Measurements from ENCODE around the gene NFE2L3. TPM values are rescaled to one million over a fixed set of nuclear protein-coding genes. Genes with fewer than 3 reads are reported as not detected.
"Not testable (repeated sequence)": the region's sequence is repeated elsewhere in the genome, so short reads cannot be mapped to it uniquely, and the experiment has no call there.

NFE2L3 gene
- total RNA-seq, 1 experiment from 2014 or later = not detected

DNA sequence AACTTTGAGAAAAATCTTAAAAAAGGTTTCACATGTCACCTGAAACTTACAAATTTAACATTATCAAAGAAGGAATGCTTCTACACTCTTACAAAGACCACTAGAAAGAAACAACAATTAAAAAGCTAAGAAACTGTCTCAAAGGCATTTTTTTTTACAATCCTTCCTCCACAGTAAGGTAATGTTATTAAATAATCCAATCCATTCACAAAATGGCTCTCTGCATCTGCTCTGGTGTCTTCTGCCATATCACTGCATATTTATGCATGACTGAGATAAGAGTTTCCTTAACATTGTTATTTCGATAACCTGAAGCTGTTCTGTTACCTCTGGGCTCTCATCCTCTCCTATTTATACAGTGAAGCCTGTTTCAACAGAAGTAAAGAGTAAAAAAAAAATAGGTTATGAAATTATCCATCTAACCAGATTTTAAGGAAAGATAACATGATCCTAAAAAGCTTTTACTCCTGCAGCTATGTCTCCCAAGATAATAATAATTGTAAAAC is 40.0 kb downstream of the NFE2L3 start:
- DNase-seq = no peak
- Histone ChIP-seq H3K9me3 (replicated peaks) (peaks cover 8% of the 10 kb centered on the region; the same call in 1 of the 2 replicates), H3K36me3 (peaks cover 91% of the 10 kb centered on the region), H3K4me3 (no peak overlapping the region), H3K4me1 (peaks cover 17% of the 10 kb centered on the region), H3K27ac (no peak overlapping the region), H3K27me3 (peaks cover 7% of the 10 kb centered on the region)

DNA sequence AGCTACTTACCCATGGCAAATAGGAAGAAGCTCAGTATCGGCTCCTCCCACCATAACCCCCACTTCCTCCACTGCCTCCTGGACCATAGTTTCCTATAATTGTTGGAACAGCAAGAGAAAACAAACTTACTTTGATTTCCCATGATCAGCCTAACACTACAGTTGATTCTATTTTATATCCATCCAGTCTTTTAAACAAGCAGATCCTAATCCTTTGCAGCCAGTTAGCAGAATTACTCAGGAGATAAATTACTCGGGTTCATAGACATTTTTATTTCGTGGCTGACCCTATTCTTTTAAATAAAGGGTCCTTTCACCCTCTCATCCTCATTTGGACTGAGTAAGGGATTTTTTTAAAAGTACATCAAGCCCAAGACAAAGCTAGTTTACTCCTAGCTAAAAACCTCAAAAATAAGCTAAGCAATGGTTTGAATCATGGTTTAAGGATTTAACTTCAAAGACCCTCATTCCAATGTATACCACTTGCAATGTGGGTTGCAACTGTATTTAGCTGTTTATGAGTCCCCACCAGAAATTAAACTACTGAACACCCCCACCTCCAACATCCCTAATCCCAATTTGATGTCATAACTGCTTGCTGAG is 40.6 kb downstream of the NFE2L3 start:
- peaks cover 8% of the 10 kb centered on the region; the same call in 1 of the 2 replicates for H3K9me3 ChIP-seq (replicated peaks)
- no peak for DNase-seq
- no peak overlapping the region for H3K4me3 ChIP-seq
- peaks cover 96% of the 10 kb centered on the region for H3K36me3 ChIP-seq
- no peak overlapping the region for H3K27ac ChIP-seq
- H3K27me3 ChIP-seq = peaks cover 7% of the 10 kb centered on the region
- H3K4me1 ChIP-seq = peaks cover 15% of the 10 kb centered on the region

DNA sequence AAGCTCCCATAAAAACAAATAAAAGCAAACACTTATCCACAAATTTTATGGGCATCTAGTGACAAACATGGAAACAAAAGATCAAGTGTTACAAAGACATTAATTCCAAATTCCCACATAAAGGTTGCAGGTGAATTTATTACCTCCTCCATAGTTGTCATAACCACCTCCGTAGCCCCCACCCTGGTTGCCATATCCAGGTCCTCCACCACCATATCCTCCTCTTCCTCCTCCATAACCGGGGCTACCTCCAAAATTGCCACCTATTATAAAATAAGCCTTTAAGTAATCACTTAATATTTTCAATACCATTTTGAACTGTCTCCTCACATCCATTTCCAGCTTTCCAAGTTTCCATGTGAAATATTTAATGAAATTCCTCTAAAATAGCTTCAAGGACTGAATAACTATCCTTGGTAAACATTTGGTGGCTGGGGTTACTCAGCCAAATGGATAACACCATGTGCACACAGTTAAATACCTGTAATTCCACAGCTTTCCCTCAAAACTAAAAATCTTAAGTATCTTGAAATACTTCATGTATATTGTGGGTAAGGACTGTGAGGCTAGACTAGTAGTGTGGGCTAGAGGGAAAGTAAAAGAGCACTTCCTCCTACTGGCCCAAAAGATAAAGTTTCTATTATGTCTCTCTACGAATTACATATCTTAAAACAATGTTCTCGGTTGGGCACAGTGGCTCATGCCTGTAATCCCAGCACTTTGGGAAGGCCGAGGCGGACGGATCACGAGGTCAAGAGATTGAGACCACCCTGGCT is 41.6 kb downstream of the NFE2L3 start:
- peaks cover 100% of the 10 kb centered on the region for H3K36me3 ChIP-seq
- H3K9me3 ChIP-seq (replicated peaks) = no peaks in the 10 kb centered on the region; the same call in 1 of the 2 replicates
- no peak overlapping the region for H3K27ac ChIP-seq
- peaks cover 11% of the 10 kb centered on the region for H3K4me1 ChIP-seq
- DNase-seq = no peak
- peaks cover 1% of the 10 kb centered on the region for H3K27me3 ChIP-seq
- H3K4me3 ChIP-seq = no peak overlapping the region

DNA sequence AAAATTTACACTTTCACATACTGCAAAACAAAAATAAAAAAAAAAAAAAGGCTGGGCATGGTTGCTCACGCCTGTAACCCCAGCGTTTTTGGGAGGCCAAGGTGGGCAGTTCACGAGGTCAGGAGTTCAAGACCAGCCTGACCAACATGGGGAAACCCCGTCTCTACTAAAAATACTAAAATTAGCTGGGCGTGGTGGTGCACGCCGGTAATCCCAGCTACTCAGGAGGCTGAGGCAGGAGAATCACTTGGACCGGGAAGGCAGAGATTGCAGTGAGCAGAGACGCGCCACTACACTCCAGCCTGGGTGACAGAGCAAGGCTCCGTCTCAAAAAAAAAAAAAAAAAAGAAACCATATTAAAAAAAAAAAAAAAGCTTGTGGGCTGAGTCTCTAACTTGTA is 42.8 kb downstream of the NFE2L3 start:
- peaks cover 100% of the 10 kb centered on the region for H3K36me3 ChIP-seq
- peaks cover 11% of the 10 kb centered on the region for H3K4me1 ChIP-seq

DNA sequence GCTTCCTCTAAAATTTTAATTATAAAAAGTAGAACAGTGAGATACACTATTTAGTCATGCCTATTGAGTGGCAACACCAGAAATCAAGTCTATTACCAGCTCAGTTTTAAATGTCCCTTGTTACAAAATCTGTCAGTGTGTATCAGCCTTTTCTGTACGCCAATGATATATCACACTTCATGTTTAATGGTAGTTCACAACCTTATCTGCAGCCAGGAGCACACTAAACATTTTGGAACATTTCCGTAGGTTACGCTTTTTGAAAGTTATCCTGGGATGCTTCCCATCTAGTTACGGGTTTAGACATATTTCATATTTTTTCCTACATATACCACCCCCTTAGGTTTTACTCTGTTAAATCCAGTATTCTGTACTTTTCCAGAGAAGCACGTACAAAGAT is 43.2 kb downstream of the NFE2L3 start:
- no peak overlapping the region for H3K4me3 ChIP-seq
- H3K9me3 ChIP-seq (replicated peaks) = no peaks in the 10 kb centered on the region; the same call in 1 of the 2 replicates
- no peak for DNase-seq
- H3K27me3 ChIP-seq = no peaks in the 10 kb centered on the region; the same call in 1 of the 2 replicates
- H3K36me3 ChIP-seq = peaks cover 100% of the 10 kb centered on the region
- H3K27ac ChIP-seq = no peak overlapping the region
- peaks cover 11% of the 10 kb centered on the region for H3K4me1 ChIP-seq

More for the DNA sequence above, 42.8 kb downstream of the NFE2L3 start:
- H3K9me3 ChIP-seq (replicated peaks); DNase-seq; H3K27ac ChIP-seq; H3K27me3 ChIP-seq; H3K4me3 ChIP-seq: not testable (repeated sequence)

DNA sequence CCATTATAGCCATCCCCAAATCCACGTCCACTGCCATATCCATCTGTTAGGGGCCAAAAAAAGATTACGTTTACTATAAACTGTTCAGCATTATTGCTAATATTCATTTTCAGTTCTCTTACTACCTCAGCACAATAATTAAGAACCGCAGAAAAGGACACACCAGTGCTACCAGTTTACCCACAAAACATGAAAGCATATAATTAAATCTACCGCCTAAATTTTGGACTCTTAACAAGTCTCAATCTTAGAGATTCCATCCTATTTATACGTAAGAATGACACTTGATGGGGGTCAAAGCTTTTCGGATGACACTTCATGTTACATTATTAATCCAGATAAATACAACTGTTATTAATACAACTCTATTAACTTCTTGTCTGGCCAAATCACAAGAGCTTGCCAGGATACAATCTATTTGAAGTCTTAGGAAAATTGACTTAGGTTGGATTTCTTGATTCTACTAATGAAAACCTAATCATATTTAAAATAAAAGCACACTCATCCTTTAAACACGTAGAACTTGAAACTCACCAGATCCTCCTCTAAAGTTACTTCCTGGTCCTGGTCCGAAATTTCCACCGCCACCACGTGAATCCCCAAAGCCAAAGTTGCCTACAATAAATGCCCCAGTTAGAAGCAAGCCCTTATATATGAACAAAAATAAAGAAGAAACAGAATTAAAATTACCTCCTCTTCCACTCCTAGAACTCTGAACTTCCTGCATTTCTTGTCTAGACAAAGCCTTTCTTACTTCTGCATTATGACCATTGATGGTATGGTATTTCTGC is 44.1 kb downstream of the NFE2L3 start:
- Histone ChIP-seq H3K27me3 (no peaks in the 10 kb centered on the region; the same call in 1 of the 2 replicates), H3K27ac (no peak overlapping the region), H3K36me3 (peaks cover 94% of the 10 kb centered on the region), H3K4me1 (peaks cover 11% of the 10 kb centered on the region), H3K4me3 (no peak overlapping the region), H3K9me3 (replicated peaks) (no peaks in the 10 kb centered on the region; the same call in 1 of the 2 replicates)
- no peak for DNase-seq

DNA sequence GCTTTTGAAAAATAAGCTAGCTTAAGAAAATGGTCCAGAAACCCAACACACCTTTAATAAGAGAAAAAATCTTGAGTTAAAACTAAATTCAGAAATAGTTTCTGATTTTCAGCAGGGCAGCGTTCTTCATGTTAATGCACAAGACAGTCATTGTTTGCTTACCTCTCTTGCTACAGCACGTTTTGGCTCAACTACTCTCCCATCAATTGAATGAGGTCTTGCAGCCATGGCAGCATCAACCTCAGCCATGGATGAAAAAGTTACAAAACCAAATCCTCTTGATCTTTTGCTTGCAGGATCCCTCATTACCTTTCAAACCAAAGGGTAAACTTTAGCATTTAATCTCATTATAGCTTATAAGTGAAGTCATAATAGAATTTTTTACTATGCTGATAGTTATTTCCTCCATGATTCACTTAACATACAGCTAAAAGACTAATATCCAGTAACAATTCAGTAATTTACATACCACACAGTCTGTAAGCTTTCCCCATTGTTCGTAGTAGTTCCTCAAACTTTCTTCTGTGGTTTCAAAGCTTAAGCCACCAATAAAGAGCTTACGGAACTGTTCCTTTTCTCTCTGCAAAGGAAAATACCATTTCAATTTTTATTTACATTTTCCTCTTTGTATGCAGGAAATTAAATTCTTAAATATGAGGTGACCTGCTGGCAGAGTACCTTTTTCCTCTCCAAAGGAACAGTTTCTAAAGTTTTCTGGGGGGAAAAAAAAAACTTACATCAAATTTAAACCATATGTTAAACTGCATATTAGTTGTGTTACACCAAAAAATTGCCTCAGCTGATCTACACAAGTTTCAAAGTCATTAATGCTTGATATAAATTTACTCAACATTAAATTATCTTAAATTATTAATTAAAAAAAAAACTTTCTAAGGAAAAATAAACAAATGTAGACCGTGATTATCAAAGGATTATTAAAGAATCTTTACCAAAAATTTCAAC is 45.4 kb downstream of the NFE2L3 start:
- Histone ChIP-seq H3K27ac (no peak overlapping the region), H3K9me3 (replicated peaks) (no peaks in the 10 kb centered on the region; the same call in 1 of the 2 replicates), H3K4me3 (peak overlapping the region; percentile 98), H3K27me3 (no peaks in the 10 kb centered on the region; the same call in 1 of the 2 replicates), H3K4me1 (peaks cover 10% of the 10 kb centered on the region), H3K36me3 (peaks cover 85% of the 10 kb centered on the region)
- no peak for DNase-seq

DNA sequence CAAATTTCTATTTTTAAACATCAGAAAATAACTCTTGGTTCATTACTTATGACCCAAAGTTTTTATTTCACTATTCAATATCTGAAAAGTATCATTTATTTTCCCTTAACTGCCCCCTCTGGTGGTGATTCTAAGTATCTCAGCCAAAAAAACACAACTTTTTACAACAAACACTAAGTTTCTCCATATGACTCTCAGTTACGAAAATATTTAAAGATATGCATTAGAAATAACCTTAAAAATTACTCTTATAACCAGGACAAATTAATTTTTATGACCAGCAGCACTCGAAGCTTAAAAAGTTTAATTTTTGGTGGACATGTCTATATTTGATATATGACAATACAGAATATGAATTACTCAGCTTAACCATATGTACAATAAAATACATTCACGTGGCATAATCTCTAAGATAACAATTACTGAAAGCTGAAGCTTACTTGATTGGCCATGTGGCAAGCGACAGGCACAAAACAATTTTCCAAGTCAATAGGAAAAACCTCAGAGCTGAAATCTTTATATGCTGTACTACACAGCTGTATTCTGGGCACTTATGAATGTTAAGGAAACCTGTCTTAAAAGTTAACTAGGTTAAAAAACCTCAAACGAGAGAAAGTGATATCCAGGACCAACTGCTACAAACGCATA is 46.3 kb downstream of the NFE2L3 start:
- Histone ChIP-seq H3K27ac (peak overlapping the region; percentile 99), H3K27me3 (no peaks in the 10 kb centered on the region), H3K4me3 (peak overlapping the region; percentile 98), H3K36me3 (peaks cover 85% of the 10 kb centered on the region), H3K4me1 (peaks cover 8% of the 10 kb centered on the region), H3K9me3 (replicated peaks) (no peaks in the 10 kb centered on the region)
- DNase-seq = peak in 1 of 2 experiments; percentile 60

DNA sequence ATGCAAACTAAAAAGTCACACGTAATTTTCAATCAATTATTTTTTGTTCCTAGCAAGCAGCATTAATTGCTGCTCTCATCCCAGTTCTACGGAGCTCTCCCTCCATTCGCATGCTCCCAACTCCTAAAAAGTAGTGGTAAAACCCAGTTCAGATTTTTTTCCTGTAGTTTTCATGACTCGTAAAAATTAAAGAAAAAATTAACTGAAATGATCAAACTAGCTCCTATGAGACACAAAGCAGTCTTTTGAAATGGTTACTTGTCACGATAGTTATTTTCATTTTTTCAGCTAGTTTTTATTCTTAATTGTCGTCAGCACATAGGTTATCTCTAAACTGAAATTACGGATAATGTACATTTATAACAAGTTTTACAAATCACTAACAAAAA is 46.8 kb downstream of the NFE2L3 start:
- no peak for DNase-seq
- Histone ChIP-seq H3K27ac (peak overlapping the region; percentile 99), H3K9me3 (replicated peaks) (no peaks in the 10 kb centered on the region), H3K36me3 (peaks cover 85% of the 10 kb centered on the region), H3K27me3 (no peaks in the 10 kb centered on the region), H3K4me1 (peaks cover 8% of the 10 kb centered on the region), H3K4me3 (peak overlapping the region; percentile 98)

DNA sequence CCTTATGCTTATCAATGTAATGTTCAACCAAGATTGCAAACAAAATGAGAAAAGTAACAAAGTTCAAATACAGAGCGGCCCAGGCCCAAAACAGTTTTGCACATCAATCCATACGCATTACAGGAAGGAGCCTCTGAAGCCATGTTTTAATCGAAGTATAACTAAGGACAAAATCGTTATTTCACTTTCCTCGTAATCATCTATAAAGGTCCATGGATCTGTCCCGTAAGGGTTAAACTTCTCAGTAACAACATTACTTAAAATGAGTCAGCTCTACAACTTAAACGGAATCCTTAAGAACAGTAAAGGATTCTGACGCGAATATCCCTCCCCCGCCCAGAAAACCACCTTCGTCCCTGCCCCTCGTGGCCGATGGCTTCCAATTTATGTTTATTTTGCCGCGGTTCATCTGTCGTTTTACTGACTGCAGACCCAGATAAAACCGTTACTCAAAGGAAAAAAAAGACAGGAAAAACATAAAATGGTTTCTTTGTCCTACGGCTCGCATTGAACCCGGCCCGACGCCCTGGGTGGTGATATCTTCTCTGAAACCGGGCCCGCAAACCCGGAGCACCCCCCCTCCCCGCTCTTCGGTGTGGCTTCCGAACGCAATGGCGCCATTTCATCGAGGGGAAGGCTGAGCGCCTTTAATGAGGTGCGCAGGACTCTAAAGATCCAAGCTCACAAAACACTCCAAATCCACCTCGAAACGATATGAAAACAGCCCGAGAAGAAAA is 47.5 kb downstream of the NFE2L3 start:
- H3K9me3 ChIP-seq (replicated peaks) = no peaks in the 10 kb centered on the region
- H3K27ac ChIP-seq = peak overlapping the region; percentile 99
- peaks cover 8% of the 10 kb centered on the region for H3K4me1 ChIP-seq
- peaks cover 84% of the 10 kb centered on the region for H3K36me3 ChIP-seq
- H3K27me3 ChIP-seq = no peaks in the 10 kb centered on the region
- peak; percentile 67 to 78 for DNase-seq
- peak overlapping the region; percentile 98 for H3K4me3 ChIP-seq

DNA sequence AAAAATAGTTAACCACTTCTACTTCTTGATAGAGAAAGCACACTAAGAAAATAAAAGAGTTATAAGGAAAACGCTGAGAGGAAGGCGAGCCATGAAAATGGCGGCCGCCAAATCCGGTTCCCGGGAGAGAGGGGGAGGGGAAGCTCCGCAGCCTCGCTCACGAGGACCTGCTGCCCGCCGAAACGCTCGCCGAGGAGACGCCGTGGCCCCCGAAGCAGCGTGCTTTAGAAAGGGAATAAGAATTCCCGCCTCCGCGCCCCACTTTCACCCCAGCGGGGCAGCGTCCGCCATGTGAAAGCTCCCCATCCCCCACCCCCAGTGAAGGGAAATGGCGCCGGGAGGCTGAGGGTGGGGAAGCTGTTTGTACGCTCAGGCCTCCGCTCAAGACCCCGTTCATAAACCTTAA is 48.0 kb downstream of the NFE2L3 start:
- peak overlapping the region; percentile 99 for H3K27ac ChIP-seq
- peaks cover 9% of the 10 kb centered on the region for H3K4me1 ChIP-seq
- peak overlapping the region; percentile 98 for H3K4me3 ChIP-seq
- no peaks in the 10 kb centered on the region for H3K27me3 ChIP-seq
- DNase-seq = peak; percentile 65 to 79
- H3K9me3 ChIP-seq (replicated peaks) = no peaks in the 10 kb centered on the region
- H3K36me3 ChIP-seq = peaks cover 84% of the 10 kb centered on the region

DNA sequence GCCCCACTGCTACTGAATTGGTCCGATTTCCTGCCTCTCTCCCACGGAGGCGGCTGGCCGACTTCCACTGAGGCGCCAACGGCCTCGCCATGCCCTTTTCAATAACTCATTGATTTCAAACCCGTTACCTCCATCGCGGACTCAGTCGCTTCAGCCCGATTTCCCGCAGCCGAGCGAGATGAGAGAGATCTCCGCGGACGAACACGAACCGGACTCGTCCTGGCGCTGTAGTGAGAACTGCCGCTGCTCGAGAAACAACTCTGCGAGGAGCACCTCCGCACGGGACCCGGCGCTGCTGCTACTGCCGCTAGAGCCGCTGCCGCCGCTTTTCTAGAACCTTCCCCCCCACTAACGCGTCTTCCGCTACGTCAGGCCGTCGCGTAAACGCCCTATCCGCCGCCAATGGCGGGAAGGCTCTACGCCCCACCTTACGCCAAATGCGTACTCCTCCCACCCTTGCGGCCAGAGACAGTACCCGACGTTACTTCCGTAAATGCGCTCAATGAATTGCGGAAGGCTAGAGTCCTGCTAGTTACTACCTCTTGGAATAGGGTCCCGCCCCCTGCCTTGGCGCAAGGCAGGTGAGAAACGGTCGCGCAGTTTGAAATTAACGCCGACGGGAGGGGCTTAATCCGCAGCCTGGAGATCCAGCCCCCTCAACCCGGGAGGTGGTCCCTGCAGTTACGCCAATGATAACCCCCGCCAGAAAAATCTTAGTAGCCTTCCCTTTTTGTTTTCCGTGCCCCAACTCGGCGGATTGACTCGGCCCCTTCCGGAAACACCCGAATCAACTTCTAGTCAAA is 48.6 kb downstream of the NFE2L3 start, which contains the start of gene HNRNPA2B1:
TSS of gene HNRNPA2B1 (minus strand) at position 303 of the 803 bp plus-strand sequence. CDS start at position 134, 169 bp downstream.
- Histone ChIP-seq H3K36me3 (peaks cover 84% of the 10 kb centered on the region), H3K27me3 (no peaks in the 10 kb centered on the region), H3K9me3 (replicated peaks) (no peaks in the 10 kb centered on the region), H3K4me3 (peak within 1 kb of the TSS; percentile 98), H3K27ac (peak within 1 kb of the TSS; percentile 99), H3K4me1 (peaks cover 11% of the 10 kb centered on the region)
- peak; percentile 97 to 99 for DNase-seq
